HT1080 (cell line): ENCODE results near the gene COX4I1. TPM values are rescaled to one million over a fixed set of nuclear protein-coding genes. Genes with fewer than 3 reads are reported as not detected.
"Not testable (repeated sequence)": the region's sequence is repeated elsewhere in the genome, so short reads cannot be mapped to it uniquely, and the experiment has no call there.

Experiments used
- DNase-seq: peaks from one replicate; pipeline ENCODE4 v3.0.0-alpha.2; 2015; ENCODE audit warnings: low read depth
- total RNA-seq: library from RNA; depleted of rRNA; stranded (reverse); fragments of >200 nt; shearing (Covaris generic); gene quantifications from 2 replicates; pipeline ENCODE4 v1.2.3, GENCODE V29; 2014

COX4I1 gene
- total RNA-seq, 1 experiment from 2014 or later: 611 TPM

DNA sequence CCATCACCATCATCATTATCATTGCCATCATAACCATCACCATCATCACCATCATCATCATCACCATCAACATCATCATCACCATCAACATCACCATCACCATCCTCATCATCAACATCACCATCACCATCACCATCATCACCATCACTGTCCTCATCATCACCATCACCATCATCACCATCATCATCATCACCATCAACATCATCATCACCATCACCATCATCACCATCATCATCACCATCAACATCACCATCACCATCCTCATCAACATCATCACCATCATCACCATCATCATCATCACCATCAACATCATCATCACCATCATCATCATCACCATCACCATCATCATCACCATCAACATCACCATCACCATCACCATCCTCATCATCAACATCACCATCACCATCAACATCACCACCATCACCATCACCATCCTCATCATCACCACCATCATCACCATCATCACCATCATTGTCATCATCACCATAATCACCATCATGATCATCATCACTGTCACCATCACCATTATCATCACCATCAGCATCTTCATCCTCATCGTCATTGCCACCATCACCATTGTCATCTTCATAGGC, 23.9 kb downstream of the COX4I1 start:
- DNase-seq: no peak

DNA sequence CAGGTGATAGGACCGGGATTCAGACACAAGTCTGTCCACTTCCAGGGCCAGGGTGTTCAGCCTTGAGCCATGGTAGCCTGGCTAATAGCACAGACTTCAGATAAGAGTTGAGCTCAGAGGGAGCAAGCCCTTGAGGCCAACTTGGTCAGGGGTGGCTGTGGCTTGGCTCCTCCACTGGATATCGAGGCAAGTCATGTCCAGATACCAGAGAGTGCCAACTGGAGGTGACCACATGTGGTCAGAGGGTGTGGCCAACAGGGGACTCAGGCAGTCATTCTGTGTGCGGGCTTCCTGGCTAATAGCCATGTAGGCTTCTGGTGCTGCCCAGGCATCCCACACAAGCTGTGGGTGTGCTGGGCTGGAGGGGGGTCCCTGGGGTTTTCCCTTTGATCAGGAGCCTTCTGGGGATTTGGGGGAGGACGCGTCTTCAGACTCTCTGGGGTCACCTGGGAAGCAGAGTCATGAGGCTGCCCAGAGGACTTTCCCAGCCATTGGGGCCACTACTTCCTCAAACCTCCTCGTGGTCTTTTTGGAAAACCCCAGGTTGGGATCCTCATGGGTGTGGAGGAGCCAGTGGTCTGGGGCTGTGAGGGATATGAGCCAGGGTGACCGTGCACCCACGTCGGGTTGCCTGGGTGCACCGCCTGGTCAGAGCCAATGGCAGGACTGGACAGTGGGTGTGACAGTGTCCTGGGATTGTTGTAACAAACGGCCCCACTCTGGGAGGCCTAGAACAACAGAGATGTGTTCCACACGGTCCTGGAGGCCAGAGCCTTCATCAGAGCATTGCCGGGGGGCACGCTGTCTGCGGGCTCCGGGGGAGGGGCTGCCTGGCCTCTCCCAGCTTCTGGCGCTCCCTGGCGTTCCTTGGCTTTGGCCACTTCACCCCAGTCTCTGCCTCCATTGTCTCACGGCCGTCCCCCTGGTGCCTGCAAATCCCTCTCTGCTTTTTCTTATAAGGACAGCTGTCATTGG, 25.0 kb downstream of the COX4I1 start:
- no peak for DNase-seq

DNA sequence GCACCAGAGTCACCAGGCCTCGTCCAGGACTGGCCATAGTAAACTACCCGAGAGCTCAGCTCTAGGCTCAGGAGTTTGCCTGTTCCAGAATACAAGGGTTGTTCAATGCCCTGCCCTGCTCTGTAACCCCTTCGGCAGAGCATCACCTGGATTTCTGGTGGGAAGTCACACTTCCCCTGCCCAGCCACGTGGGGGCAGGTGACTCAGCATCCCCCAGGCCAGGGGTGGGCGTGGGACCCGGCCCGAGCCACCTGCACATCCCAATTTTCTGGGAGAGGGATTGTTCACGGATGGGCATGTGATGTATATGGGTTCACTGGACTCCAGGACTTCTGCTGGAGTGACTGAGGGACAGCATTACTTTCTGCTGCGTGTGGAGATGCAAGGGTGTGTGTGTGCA, 25.8 kb downstream of the COX4I1 start:
- DNase-seq: no peak

DNA sequence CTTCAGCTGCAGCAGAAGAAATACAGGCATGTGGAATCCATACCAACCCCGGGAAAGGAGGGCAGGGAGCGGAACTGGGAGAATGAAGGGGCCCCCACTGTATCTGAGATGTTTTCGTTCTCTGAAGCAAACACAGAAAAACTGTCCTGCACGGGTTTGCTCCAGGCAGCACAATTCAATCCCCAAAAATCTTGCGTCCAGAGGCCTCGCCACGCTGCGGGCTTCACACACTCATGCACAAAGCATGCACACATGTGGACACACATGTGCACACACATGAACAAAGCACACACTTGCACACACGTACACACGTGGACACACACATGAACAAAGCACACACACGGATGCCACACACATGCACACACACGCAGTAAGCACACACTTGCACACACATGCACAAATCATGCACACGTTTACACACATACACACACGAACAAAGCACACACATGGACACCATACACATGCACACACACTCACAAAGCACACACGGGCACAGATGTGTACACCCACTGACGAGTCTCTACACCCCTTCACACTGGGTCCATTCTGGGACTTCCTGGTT, 27.3 kb downstream of the COX4I1 start:
- no peak for DNase-seq

DNA sequence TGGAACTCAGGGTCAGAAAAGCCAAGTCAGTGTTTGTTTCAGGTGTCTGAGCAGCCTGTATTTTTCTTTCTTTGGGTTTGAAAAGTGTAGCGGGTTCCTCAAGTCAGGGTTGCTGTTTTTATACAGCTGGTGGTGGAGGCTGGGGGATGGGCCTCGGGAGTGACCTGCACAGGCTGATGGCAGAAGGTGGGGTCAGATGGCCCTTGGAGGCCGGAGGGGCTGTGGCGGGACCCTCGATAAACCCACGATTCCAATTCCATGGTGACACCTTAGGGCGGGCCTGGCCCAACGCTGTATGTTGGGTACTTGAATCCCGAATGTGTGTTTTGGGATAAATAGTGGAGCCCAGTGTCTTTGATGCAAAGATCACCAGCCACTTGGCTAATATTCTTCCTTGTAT, 28.7 kb downstream of the COX4I1 start:
- DNase-seq: no peak

DNA sequence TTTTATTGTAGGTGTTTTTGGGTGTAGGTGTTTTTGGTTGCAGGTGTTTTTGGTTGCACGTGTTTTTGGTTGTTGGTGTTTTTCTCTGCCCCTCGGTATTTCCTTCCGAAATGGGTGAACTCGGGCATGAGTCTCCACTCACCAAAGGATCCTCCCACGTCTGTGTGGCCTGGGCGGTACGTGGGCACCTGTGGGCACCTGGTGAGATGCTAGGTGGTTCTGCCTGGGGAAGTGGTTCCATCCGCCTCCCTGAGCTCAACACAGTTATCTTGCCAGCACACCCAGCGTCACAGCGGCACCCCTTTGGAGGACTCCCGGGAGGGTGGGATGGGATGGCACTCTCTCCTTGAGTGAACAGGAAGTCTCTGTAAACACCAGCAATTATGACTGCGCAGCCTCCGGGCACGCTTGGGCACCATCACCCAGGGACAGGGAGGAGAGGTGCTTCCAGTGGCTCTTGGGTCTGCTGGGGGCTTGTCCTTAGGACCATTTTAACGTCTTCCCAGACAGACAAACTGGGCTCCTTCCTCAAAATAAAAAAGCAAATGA, 29.8 kb downstream of the COX4I1 start:
- no peak for DNase-seq

DNA sequence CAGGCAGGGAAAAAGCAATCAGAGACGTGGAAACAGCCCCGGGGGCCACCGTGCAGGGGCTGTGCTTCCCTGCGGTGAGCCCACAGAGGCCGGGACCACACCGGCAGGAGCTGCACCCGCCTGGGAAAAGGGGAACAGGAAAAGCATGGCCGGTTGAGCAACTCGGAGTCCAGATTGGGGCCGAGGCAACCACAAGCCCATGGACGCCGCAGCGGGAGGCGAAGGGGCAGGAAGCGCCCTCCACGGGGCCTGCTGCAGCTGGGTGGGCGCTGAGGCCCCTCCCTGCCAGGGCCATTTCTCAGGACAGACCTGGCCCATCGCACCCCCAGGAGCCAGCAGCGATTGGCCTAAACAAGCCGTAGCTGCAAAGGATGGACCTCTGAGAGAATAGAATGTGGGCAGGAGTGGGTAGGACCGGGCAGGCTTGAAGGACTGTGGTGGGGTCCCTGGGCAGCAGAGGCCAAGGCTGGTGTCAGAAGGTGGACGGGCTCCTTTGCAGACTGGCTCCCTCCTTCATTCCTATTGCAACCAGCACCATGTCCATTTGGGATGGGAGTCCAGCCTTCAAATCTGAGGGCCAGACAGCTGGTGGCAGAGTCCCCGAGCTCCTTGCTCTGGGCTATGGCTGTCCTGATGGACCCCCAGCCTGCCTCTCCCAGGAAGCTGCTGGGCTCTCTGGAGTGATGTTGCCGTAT, 30.4 kb downstream of the COX4I1 start:
- no peak for DNase-seq

DNA sequence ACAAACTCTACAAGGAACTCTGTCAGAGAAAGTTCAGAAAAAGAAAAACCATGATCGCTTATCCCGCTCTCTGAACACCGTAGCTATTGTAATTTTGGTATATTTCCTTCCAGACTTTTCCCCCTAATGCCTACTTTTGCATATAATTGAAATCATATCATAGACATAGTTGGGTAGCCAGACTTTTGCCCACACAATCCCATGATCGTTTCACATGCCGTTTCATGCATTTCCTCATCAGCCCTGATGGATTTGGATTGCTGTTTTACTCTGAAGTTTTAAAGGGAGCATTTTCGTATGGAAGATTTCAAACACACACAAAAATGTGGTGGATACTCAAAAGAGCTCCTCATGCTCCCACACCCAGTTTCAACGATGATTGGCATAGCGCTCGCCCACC, 31.3 kb downstream of the COX4I1 start:
- DNase-seq: no peak

DNA sequence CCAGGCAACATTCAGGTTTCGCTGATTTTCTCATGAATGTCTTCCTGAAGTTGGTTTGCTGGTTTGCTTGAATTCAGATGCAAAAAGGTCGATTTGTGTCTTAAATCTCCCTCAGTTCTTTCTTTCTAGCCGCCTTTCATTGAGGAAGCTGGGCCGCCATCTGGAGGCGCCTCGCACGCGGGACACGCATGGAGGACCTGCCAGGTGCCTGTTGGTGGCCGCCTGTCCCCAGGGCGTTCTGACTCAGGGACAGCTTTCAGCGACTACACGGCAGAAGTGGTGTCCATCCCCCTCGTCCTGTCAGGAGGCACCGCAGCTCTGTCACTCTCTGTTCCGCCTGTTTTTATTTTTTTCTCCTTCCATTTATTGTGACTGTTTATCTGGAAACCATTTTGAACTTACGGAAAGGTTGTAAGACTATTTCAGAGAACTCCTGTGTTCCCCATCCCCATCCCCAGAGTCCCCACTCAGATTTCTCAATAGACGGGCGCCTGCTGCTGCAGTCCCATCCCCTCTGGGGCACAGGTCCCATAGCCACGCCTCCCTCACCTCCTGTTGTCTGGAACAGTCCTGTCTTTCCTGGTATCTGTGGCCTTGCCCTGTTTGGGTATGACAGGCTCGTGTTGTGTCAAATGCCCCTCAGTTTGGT, 33.2 kb downstream of the COX4I1 start:
- DNase-seq: no peak

DNA sequence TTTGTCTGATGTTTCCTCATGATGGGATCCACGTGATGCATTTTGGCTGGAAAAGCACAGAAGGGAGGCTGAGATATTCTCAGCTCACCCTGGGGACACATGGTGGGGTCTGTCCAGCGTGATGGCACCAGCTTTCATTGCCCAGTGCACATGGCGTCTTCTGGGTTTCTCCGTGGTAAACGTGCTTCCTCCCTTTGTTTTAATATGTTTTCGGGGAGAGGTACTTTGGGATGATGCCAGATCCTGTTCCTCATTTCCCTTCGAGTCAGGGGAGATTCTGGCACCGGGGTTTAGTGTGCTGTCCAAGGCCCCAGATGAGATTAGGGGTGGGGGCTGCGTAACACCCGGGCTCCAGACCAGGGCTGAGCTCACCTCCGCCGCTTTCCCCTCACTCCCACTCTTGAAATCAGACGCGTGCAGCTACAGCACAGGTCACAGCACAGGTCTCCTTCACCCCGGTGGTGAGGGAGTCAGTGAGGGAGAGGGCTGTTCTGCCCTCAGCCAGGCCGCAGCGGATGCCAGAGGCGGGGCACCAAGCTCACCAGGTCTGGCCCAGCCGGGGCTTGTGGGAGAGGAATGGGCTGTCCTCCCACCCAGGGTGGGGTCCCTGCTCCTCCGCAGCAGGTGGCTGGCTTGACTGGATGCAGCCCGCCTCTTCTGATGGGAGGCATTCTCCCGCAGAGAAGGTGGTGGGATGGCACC, 33.9 kb downstream of the COX4I1 start:
- no peak for DNase-seq

DNA sequence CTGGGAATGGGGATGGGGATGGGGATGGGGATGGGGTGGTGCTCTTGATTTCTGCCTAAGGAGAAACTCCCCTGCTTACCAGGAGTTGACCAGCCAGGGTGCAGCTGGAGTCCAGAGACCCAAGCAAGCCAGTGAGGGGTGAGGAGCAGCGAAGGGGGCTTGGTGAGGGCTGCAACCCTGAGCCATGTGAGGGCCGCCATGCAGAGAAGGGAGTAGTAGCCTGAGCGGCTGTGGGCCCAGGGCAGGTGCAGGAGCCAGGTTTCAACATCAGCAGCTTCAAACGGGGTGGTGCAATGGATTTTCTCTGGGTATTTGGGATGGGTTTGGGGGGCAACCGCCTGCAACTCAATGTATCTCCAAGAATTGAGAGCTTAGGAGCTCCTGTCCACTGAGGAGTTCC, 35.2 kb downstream of the COX4I1 start:
- DNase-seq: no peak

DNA sequence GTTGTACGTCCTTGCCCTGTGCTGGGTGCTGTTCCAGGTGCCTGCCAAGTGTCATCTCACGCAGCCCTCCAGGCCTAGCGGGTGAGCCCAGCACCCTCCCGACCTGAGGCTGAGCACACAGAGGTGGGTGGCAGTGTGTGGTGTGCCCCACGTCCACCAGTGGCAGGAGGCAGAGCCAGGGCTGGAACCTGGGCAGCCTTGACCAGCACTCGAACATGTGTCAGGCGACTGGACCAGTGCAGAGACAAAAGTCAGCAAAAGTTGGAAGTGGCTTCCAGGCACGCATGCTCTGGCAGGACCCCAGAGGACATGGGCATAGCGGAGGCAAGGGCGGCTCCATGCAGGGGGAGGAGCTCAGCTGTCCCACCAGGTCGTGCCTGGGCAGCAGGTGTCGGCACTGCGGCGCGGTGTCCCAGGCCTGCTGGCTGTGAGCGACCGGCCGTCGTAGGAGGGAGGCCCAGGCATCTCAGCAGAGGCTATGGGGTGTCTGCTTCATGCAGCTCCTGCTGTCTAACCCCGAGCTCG, 35.8 kb downstream of the COX4I1 start:
- DNase-seq: no peak

DNA sequence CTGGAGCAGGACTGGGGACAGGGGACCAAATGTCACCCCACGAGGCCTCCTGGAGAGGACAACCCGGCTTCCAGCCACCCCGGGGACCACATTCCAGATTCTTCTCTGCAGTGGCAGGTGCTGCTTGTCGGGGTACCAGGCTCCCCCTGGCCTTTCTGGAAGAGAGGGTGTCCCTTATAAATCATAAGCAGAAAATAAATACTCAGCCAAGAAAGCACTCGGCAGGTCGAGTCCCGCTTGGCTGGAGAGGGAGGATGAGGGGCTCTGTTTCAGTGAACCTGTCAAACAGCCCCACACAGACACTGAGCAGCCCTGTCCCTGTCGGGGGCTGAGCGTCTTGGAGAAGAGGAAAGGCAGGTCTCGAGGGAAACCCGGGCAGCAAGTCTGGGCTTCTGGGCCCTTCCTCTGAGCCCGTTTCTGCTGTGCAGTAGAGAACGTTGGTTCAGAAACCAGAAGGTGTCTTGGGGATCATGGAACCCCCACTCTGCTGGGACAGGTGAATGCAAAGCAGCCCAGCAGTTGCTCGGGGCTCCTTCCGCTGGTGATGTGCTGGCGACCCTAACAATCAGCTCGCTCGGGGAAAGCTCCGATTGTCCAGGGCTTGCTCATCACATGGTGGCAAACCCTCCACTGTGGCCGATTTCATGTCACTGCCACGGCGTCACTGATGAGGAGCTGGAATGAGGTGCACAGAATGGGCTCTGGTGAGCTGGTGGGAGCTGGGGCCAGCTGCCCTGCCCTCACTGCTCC, 36.6 kb downstream of the COX4I1 start:
- DNase-seq: no peak

DNA sequence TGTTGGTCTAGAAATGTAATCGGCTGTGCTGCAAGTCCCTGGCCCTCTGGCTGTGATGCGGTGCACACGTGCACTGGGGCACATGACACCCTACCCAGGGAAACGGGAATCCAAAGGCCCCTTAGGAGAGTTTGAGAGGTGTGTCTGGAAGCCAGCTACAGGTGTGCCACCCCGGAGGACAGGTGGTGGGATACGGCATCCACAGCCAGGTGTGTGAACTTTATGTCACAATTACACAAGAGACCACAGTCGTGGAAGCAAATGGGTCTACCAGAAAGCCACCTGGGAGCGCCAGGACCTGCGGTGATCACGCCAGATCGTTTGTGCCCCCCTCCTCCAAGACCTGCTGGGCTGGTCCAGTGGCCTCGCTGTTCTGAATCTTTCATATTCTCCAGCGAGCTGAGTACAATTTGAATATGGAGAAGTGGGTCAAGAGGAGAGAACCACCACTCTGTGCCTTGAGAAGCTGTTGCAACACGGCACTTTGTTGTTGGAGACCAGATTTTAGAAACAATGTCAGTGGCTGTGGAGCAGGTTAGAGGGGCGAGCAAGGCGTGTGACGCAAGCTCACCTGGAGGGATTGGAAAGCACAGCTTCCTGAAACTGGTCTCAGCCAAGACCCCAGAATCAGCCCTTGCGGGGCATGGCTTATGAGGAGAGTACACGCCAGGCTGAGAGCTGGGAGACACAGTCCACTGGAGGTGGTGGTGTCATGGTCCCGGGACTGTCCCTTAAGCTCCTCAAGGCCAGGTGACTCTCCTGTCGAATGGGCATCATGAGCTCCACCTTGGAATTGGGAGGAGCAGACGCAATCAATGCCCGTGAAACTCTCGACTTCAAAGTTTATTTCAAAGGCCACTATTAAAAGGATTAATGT, 37.4 kb downstream of the COX4I1 start:
- DNase-seq: no peak

DNA sequence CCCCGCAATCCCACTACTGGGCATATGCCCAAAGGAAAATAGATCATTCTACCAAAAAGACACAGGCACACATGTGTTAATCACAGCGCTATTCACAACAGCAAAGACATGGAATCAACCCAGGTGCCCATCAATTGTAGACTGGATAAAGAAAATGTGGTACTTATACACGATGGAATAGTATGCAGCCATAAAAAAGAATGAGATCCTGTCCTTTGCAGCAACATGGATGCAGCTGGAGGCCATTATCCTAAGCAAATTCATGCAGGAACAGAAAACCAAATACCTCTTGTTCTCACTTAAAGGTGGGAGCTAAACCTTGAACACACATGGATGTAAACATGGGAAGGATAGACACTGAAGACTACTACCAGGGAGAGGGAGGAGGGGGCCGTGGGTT, 38.2 kb downstream of the COX4I1 start:
- not testable (repeated sequence) for DNase-seq

DNA sequence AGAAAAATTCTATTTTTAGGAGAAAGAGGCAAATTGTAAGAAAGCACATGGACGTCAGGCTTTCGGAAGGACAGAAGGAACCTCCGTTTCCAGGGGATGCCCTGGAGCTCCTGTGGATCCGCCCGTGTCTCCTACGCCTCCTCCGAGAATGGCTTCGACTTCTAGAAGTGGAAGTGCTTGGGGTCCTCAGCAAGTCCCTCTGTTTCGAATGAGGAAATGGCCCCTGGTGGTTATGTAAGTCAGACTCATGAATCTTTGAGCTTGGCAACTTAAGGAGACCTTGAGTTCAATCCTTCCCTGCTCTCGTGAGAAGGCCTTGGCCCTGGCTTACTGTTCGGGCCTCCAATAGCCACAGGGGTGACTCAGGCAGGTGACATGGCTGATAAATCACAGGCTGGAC, 38.9 kb downstream of the COX4I1 start:
- DNase-seq: no peak

DNA sequence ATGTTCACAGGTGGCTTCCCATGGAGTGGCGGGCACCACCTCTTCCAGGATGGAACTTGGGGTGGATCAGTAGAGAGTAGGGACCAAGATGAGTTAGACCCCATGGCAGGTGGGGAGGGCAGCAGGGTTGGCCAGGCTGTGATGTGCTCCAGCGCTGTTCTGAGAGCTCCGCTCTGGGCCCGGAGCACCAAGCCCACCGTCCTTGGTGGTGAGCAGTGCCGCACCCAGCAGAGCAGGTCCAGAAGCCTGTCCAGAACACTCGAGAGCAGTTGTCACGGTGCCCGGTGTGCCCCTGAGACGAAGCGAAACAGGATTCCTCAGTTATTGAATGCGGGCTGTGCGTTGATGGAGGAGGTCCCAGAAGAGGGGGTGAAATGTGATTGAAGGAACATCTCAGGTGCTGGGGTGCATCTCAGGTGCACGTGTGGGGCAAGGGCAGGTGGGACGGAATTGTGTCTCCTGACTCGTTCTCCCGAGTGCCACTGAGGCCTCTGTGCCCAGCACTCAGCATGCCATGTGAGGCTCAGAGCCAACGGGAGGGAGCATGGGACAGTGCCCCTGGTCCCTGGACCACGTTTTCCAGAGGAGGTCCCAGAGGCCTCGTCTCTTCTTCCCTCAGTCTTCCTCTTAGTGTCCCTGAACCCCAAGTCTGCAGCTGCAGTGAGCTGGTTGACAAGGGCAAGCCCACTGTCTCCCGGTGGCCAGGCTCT, 39.5 kb downstream of the COX4I1 start:
- no peak for DNase-seq
